H1 (cell line): Measurements from ENCODE around the gene BABAM2. TPM values are rescaled to one million over a fixed set of nuclear protein-coding genes. Genes with fewer than 3 reads are reported as not detected.

Experiments
- BACH1 ChIP-seq: IDR thresholded peaks from 2 replicates; pipeline ENCODE4 v1.6.1; 2012; ENCODE audit warnings: low read length, improper control_type of control experiment
- EZH2 ChIP-seq: fragments of 200-600 bp; sonication (generic); IDR thresholded peaks from 2 replicates; pipeline ENCODE4 v1.7.1; 2012; ENCODE audit warnings: low read depth, mild to moderate bottlenecking, moderate library complexity, low read length, inconsistent platforms; ENCODE audit not compliant: severe bottlenecking
- PHF8 ChIP-seq: fragments of 200-600 bp; sonication (generic); conservative IDR thresholded peaks from 2 replicates; pipeline ENCODE4 v1.7.1; 2012; ENCODE audit warnings: low read depth, mild to moderate bottlenecking, inconsistent platforms, low read length, moderate library complexity
- SP2 ChIP-seq: IDR thresholded peaks from 2 replicates; pipeline ENCODE4 v1.6.1; 2012; ENCODE audit warnings: mild to moderate bottlenecking, low read length, inconsistent platforms
- SRF ChIP-seq: IDR thresholded peaks from 2 replicates; pipeline ENCODE4 v1.6.1; 2011; ENCODE audit warnings: mild to moderate bottlenecking, low read depth, low read length, moderate library complexity
- YY1 ChIP-seq: IDR thresholded peaks from 2 replicates; pipeline ENCODE4 v1.6.1; 2011; ENCODE audit warnings: low read depth, mild to moderate bottlenecking, low read length
- polyA plus RNA-seq, 7 experiments: library from polyadenylated mRNA; depleted of rRNA in 3 of 7; stranded (reverse) in 5 of 7; unstranded in 2 of 7; fragments of >200 nt in 5 of 7; fragments of 200-250 nt in 2 of 7; gene quantifications; 1 replicate in 5 of 7; 2 replicates in 1 of 7; 4 replicates in 1 of 7; pipeline versions ENCODE4 v1.2.1 to v1.2.3, GENCODE V29; 2011 to 2013; ENCODE audit warnings: missing spikeins in 2 of 7, mixed read lengths in 2 of 7
- total RNA-seq: library from RNA; stranded (reverse); fragmentation: NEBNext Ultra II Directional; extraction: Animal tissue kit (Norgen Biotek cat#: 25700); gene quantifications from 2 replicates; pipeline ENCODE4 v1.2.1, GENCODE V29; 2021
- TF ChIP-seq, protein P1 (sequence below): fragments of 300-600 bp; sonication (generic); IDR thresholded peaks from 2 replicates; pipeline ENCODE4 v1.7.1; 2012; ENCODE audit warnings: low read length, moderate library complexity, mild to moderate bottlenecking, inconsistent platforms; ENCODE audit not compliant: insufficient replicate concordance

Gene BABAM2
- total and polyA plus RNA-seq, 2 of the 8 experiments (the other 6 are each of a cell fraction or from before 2014, with no cell fraction given): 15.8 to 20.9 TPM

DNA sequence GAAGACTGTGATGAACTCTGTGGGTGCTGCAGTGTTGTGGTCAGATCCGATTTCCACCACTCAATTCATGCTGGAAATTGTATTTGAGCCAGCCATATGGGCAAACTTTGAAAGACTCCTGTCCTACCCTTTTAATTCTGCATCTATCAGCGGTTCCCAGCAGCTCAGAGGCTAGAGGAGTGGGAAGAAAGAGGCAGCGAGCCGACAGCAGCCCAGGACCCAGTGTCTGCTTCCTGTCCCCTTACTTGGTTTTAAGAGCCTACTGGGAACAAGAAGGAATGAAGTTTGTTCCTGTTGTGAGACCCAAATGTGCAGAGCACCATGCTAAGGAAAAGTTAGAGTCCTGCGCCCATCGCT is 429.5 kb downstream of the BABAM2 start (continued):
- TF ChIP-seq, protein P1, sequence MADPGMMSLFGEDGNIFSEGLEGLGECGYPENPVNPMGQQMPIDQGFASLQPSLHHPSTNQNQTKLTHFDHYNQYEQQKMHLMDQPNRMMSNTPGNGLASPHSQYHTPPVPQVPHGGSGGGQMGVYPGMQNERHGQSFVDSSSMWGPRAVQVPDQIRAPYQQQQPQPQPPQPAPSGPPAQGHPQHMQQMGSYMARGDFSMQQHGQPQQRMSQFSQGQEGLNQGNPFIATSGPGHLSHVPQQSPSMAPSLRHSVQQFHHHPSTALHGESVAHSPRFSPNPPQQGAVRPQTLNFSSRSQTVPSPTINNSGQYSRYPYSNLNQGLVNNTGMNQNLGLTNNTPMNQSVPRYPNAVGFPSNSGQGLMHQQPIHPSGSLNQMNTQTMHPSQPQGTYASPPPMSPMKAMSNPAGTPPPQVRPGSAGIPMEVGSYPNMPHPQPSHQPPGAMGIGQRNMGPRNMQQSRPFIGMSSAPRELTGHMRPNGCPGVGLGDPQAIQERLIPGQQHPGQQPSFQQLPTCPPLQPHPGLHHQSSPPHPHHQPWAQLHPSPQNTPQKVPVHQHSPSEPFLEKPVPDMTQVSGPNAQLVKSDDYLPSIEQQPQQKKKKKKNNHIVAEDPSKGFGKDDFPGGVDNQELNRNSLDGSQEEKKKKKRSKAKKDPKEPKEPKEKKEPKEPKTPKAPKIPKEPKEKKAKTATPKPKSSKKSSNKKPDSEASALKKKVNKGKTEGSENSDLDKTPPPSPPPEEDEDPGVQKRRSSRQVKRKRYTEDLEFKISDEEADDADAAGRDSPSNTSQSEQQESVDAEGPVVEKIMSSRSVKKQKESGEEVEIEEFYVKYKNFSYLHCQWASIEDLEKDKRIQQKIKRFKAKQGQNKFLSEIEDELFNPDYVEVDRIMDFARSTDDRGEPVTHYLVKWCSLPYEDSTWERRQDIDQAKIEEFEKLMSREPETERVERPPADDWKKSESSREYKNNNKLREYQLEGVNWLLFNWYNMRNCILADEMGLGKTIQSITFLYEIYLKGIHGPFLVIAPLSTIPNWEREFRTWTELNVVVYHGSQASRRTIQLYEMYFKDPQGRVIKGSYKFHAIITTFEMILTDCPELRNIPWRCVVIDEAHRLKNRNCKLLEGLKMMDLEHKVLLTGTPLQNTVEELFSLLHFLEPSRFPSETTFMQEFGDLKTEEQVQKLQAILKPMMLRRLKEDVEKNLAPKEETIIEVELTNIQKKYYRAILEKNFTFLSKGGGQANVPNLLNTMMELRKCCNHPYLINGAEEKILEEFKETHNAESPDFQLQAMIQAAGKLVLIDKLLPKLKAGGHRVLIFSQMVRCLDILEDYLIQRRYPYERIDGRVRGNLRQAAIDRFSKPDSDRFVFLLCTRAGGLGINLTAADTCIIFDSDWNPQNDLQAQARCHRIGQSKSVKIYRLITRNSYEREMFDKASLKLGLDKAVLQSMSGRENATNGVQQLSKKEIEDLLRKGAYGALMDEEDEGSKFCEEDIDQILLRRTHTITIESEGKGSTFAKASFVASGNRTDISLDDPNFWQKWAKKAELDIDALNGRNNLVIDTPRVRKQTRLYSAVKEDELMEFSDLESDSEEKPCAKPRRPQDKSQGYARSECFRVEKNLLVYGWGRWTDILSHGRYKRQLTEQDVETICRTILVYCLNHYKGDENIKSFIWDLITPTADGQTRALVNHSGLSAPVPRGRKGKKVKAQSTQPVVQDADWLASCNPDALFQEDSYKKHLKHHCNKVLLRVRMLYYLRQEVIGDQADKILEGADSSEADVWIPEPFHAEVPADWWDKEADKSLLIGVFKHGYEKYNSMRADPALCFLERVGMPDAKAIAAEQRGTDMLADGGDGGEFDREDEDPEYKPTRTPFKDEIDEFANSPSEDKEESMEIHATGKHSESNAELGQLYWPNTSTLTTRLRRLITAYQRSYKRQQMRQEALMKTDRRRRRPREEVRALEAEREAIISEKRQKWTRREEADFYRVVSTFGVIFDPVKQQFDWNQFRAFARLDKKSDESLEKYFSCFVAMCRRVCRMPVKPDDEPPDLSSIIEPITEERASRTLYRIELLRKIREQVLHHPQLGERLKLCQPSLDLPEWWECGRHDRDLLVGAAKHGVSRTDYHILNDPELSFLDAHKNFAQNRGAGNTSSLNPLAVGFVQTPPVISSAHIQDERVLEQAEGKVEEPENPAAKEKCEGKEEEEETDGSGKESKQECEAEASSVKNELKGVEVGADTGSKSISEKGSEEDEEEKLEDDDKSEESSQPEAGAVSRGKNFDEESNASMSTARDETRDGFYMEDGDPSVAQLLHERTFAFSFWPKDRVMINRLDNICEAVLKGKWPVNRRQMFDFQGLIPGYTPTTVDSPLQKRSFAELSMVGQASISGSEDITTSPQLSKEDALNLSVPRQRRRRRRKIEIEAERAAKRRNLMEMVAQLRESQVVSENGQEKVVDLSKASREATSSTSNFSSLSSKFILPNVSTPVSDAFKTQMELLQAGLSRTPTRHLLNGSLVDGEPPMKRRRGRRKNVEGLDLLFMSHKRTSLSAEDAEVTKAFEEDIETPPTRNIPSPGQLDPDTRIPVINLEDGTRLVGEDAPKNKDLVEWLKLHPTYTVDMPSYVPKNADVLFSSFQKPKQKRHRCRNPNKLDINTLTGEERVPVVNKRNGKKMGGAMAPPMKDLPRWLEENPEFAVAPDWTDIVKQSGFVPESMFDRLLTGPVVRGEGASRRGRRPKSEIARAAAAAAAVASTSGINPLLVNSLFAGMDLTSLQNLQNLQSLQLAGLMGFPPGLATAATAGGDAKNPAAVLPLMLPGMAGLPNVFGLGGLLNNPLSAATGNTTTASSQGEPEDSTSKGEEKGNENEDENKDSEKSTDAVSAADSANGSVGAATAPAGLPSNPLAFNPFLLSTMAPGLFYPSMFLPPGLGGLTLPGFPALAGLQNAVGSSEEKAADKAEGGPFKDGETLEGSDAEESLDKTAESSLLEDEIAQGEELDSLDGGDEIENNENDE: no peak
- no peak for TF ChIP-seq EZH2
- no peak for TF ChIP-seq BACH1
- no peak for TF ChIP-seq YY1
- no peak for TF ChIP-seq PHF8
- TF ChIP-seq SRF: no peak
- no peak for TF ChIP-seq SP2
- TF ChIP-seq, all 59 proteins: peak for 0
